ENCODE data around the gene TRAF4. TPM values are rescaled to one million over a fixed set of nuclear protein-coding genes. Genes with fewer than 3 reads are reported as not detected.

Gene TRAF4
- total RNA-seq, 1 donor from 2014 or later = 3.5 TPM

- intact Hi-C loops (cut with micrococcal nuclease) = no loop called here
- H3K4me3 ChIP-seq = no peak overlapping the region
- no peaks in the 10 kb centered on the region for H3K36me3 ChIP-seq
- no peak for TF ChIP-seq CTCF (IDR thresholded peaks at IDR 0.05; ENCODE audit: borderline replicate concordance)
- no peaks in the 10 kb centered on the region for H3K27me3 ChIP-seq (ENCODE audit: low read depth)
- no peak for DNase-seq
- H3K9me3 ChIP-seq (replicated peaks) = no peaks in the 10 kb centered on the region
- H3K4me1 ChIP-seq = peaks cover 11% of the 10 kb centered on the region
- H3K27ac ChIP-seq (replicated peaks) = no peak overlapping the region
Measured at GRCh38 chr17:28738680-28739384, 5.0 kb upstream of the TRAF4 start.

DNA sequence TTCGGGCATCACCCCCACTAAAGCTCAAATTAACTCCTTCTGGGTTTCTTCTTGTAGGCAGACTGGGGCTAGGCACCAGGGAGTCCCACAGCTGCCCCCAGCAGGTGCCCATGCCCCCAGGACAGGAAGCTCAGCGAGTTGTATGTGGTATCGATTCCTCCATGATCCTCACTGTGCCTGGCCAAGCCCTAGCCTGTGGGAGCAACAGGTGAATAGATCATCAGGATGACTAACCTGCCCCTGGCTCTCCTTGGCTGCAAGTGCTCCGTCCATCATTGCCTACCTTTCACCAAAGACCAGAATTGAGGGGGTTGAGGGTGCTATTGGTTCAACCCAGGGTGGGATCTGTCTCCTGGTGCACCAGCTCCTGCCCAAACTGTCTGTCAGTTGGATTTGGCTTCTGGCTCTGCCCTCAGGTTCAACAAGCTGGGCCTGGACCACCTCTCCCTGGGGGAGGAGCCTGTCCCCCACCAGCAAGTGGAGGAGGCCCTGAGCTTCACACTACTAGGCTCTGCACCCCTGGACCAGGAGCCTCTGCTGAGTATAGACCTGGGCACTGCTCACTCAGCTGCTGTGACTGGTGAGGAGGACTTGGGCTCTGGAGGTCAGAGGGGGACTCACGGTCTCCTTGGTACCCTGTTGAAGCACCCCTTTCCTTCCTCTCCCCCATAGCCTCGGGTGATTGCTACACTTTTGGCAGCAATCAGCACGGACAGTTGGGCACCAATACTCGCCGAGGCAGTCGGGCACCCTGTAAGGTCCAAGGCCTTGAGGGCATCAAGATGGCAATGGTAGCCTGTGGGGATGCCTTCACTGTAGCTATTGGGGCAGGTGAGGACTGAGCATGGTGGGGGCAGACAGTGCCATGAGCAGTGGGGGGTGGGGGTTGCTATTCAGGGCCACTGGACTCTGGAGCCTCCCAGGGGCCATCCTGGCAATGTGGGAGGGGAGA is 3.1 kb upstream of the TRAF4 start:
- no peaks in the 10 kb centered on the region for H3K9me3 ChIP-seq (replicated peaks)
- no peak overlapping the region for H3K27ac ChIP-seq (replicated peaks)
- peaks cover 29% of the 10 kb centered on the region for H3K4me1 ChIP-seq
- H3K27me3 ChIP-seq (ENCODE audit: low read depth) = no peaks in the 10 kb centered on the region
- H3K4me3 ChIP-seq = no peak overlapping the region
- TF ChIP-seq CTCF (IDR thresholded peaks at IDR 0.05; ENCODE audit: borderline replicate concordance) = no peak
- intact Hi-C loops (cut with micrococcal nuclease) = no loop called here
- no peaks in the 10 kb centered on the region for H3K36me3 ChIP-seq
- DNase-seq = no peak

DNA sequence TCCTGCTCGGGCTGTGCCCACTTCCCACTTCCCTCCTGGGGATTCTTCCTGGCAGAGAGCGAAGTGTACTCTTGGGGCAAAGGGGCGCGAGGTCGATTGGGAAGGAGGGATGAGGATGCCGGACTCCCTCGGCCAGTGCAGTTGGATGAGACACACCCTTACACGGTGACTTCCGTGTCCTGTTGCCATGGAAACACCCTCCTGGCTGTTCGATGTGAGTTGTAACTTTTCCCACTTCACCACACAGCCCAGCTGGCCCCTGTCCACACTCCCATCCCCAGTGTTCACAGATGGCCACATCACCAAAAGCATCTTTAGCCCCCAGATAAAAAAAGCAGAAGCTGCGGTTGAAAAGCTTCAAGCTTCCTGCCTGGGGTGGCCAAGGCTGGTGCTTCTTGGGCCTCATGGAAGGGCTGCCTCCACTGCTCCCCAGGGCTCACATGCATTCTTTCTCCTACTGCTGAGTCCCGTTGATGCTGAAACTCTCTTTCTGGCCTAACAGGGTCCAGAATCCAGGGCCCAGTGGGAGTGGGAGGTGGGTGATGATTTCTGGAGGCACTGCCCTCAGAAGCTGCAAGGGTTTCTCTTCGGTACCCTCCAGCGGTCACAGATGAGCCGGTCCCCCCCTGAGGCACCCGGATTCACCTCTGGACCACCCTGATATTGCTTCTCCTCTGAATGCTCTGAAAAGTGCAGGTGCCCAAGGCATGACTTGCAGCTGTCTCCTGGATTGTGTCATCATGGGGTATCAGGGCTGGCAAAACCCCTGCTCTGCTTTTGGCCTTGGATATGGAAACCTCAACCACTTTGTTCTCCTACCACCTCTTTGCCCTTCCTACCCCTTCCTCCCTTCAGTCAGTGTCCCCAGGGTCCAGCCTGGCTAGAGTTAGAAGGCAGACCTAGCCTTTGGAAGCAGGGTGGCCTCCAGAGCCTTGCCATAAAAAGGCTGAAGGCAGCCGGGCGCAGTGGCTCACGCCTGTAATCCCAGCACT is 2.2 kb upstream of the TRAF4 start:
- DNase-seq = no peak
- Histone ChIP-seq H3K4me1 (peaks cover 39% of the 10 kb centered on the region), H3K27me3 (ENCODE audit: low read depth) (no peaks in the 10 kb centered on the region), H3K27ac (replicated peaks) (no peak overlapping the region), H3K9me3 (replicated peaks) (no peaks in the 10 kb centered on the region), H3K4me3 (no peak overlapping the region), H3K36me3 (no peaks in the 10 kb centered on the region)
- intact Hi-C loops (cut with micrococcal nuclease) = no loop called here
- no peak for TF ChIP-seq CTCF (IDR thresholded peaks at IDR 0.05; ENCODE audit: borderline replicate concordance)

DNA sequence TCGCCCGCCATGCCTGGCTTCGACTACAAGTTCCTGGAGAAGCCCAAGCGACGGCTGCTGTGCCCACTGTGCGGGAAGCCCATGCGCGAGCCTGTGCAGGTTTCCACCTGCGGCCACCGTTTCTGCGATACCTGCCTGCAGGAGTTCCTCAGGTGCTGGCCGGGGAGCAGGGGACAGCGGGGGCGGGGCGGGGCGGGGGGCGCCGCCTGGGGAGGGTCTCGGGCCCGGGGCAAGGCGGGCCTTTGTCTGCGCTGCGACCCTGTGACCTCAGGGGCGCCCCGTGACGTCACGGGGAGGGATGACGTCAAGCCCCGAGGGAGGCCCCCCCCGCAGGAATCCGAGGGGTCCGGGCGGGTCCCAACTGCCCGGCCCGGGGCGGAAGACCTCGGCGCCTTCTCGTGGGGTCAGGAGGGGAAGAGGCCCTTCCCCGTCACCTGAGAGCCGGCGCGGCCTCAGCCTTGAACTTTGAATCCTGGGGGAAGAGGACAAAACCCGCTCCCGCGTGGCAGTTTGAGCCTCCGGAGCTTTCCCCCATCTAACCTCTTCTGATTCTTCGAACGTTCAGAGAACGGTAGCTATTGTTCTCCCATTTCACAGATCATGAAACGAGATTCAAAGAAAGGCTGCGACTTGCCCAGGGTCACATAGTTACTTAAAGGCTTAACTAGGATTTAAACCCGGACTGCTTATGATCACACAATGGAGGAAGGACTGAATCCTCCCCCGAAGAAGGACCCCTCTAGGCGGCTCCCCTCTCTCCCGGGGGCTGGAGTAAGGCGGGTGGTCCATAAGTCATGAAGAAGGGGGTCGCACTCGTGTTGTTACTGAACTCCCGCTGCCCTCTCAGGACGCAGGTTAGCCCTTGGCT is 527 bp downstream of the TRAF4 start:
- H3K4me1 ChIP-seq = peaks cover 51% of the 10 kb centered on the region
- H3K4me3 ChIP-seq = peak overlapping the region; percentile 84
- DNase-seq = peak; percentile 52
- intact Hi-C loops (cut with micrococcal nuclease) = no loop called here
- no peak for TF ChIP-seq CTCF (IDR thresholded peaks at IDR 0.05; ENCODE audit: borderline replicate concordance)
- peak overlapping the region; percentile 87 for H3K27ac ChIP-seq (replicated peaks)
- no peaks in the 10 kb centered on the region for H3K9me3 ChIP-seq (replicated peaks)
- peaks cover 13% of the 10 kb centered on the region for H3K36me3 ChIP-seq
- H3K27me3 ChIP-seq (ENCODE audit: low read depth) = no peaks in the 10 kb centered on the region

Measured in left ventricle myocardium inferior (tissue), 1 donor.